A549 (cell line): ENCODE measurements around the gene CRISPLD2. TPM values are rescaled to one million over a fixed set of nuclear protein-coding genes. Genes with fewer than 3 reads are reported as not detected.

ENCODE experiments used
- ATAC-seq, 2 experiments: fragments of 200-7000 bp in 1 of 2; fragments of >200 bp in 1 of 2; cut with Nextera tagmentation in 1 of 2; cut with Tn5 transposase in 1 of 2; 3 replicates each; pipeline versions ENCODE4 v1.8.0 to v1.9.1; 2018 to 2020; ENCODE audit warnings: mild to moderate bottlenecking in 1 of 2, moderate library complexity in 1 of 2
- CTCF ChIA-PET: fragments of 300-600 bp; sonication (Branson Sonifier 250); formaldehyde crosslinking; extraction: SDS; loops from one replicate; lab custom pipeline; 2021; ENCODE audit warnings: antibody characterized with exemption, inconsistent platforms; lab: Yijun Ruan, JAX
- POLR2A ChIA-PET: fragments of 350-600 bp; formaldehyde crosslinking; extraction: SDS; loops from one replicate; lab custom pipeline; 2021; ENCODE audit warnings: antibody characterized with exemption, inconsistent platforms; lab: Yijun Ruan, JAX
- DNase-seq, 2 experiments: peaks; one replicate each; pipeline versions ENCODE4 v3.0.0 to v3.0.0-alpha.2; 2011 to 2016; ENCODE audit warnings: low read depth in 1 of 2, low spot score in 1 of 2
- FAIRE-seq: peaks from 2 replicates; lab custom pipeline; 2011; peaks lifted over from hg19 to GRCh38; lab: Jason Lieb, UNC
- H3K27ac ChIP-seq, 2 experiments: fragments of >200 bp; sonication (Bioruptor Twin); formaldehyde crosslinking; 3 replicates each; pipeline ENCODE4 v1.5.1; 2016 to 2017
- H3K4me1 ChIP-seq: fragments of >200 bp; sonication (Bioruptor Twin); formaldehyde crosslinking; 3 replicates; pipeline ENCODE4 v1.6.1; 2016
- H3K4me2 ChIP-seq: fragments of >200 bp; sonication (Bioruptor Twin); formaldehyde crosslinking; 3 replicates; pipeline ENCODE4 v1.6.1; 2016
- H3K4me3 ChIP-seq: fragments of >200 bp; sonication (Bioruptor Twin); formaldehyde crosslinking; 3 replicates; pipeline ENCODE4 v1.5.1; 2016
- H3K9me3 ChIP-seq: fragments of >200 bp; sonication (Bioruptor Twin); formaldehyde crosslinking; 3 replicates; pipeline ENCODE4 v1.6.1; 2016
- ATOH8 ChIP-seq: fragments of 250-450 bp; sonication (Bioruptor Pico); IDR thresholded peaks from 2 replicates; pipeline ENCODE4 v1.5.0; 2020; ENCODE audit warnings: low read depth, mild to moderate bottlenecking, moderate library complexity
- CBX2 ChIP-seq: fragments of 200-600 bp; sonication (generic); IDR thresholded peaks from 2 replicates; pipeline ENCODE4 v1.6.1; 2016; ENCODE audit warnings: low read depth, mild to moderate bottlenecking, borderline replicate concordance
- CHD2 ChIP-seq: fragments of 150-350 bp; IDR thresholded peaks from 2 replicates; pipeline ENCODE4 v1.6.1; 2014; ENCODE audit warnings: low read length; ENCODE audit not compliant: partially characterized antibody
- CHD4 ChIP-seq: fragments of 200-600 bp; sonication (generic); IDR thresholded peaks from 2 replicates; pipeline ENCODE4 v1.6.1; 2016; ENCODE audit warnings: antibody characterized with exemption, mild to moderate bottlenecking, borderline replicate concordance
- CTCF ChIP-seq: fragments of >200 bp; sonication (Bioruptor Twin); formaldehyde crosslinking; IDR thresholded peaks from 3 replicates; pipeline ENCODE4 v1.5.1; 2016
- EP300 ChIP-seq, 2 experiments: fragments of >200 bp; sonication (Bioruptor Twin); formaldehyde crosslinking; IDR thresholded peaks; 2 replicates in 1 of 2; 3 replicates in 1 of 2; pipeline ENCODE4 v1.6.1; 2016 to 2017
- ESRRA ChIP-seq: fragments of 150-350 bp; IDR thresholded peaks from 2 replicates; pipeline ENCODE4 v1.6.1; 2014; ENCODE audit warnings: mild to moderate bottlenecking, low read length, borderline replicate concordance
- FOSB ChIP-seq: fragments of 250-450 bp; sonication (Bioruptor Pico); IDR thresholded peaks from 2 replicates; pipeline ENCODE4 v1.5.0; 2020; ENCODE audit warnings: mild to moderate bottlenecking, moderate library complexity
- FOSL2 ChIP-seq, 2 experiments: fragments of 450-650 bp in 1 of 2; fragments of >200 bp in 1 of 2; sonication (Bioruptor Twin) in 1 of 2; formaldehyde crosslinking; IDR thresholded peaks; 2 replicates each; pipeline versions ENCODE4 v1.5.0 to v1.6.1; 2016 to 2020; ENCODE audit warnings: mild to moderate bottlenecking in 1 of 2, moderate library complexity in 1 of 2
- FOXS1 ChIP-seq: fragments of 250-450 bp; sonication (Bioruptor Pico); IDR thresholded peaks from 2 replicates; pipeline ENCODE4 v1.5.0; 2020; ENCODE audit warnings: mild to moderate bottlenecking, moderate library complexity
- HOXA7 ChIP-seq: fragments of 250-450 bp; sonication (Bioruptor Pico); IDR thresholded peaks from 2 replicates; pipeline ENCODE4 v1.5.0; 2020; ENCODE audit warnings: mild to moderate bottlenecking, moderate library complexity
- HOXB13 ChIP-seq: fragments of 250-450 bp; sonication (Bioruptor Pico); IDR thresholded peaks from 2 replicates; pipeline ENCODE4 v1.5.0; 2020; ENCODE audit warnings: low read depth, mild to moderate bottlenecking, moderate library complexity
- HOXB5 ChIP-seq: fragments of 250-450 bp; sonication (Bioruptor Pico); IDR thresholded peaks from 2 replicates; pipeline ENCODE4 v1.5.0; 2020; ENCODE audit warnings: mild to moderate bottlenecking, moderate library complexity
- JUN ChIP-seq, 2 experiments: fragments of >200 bp; sonication (Bioruptor Twin); formaldehyde crosslinking; IDR thresholded peaks; 2 replicates in 1 of 2; 3 replicates in 1 of 2; pipeline ENCODE4 v1.6.1; 2016 to 2017
- KDM1A ChIP-seq: fragments of 200-600 bp; sonication (generic); IDR thresholded peaks from 2 replicates; pipeline ENCODE4 v1.6.1; 2016; ENCODE audit warnings: low read depth, mild to moderate bottlenecking
- MAX ChIP-seq: IDR thresholded peaks from 2 replicates; pipeline ENCODE4 v1.6.1; 2012
- NFE2L2 ChIP-seq: fragments of 150-350 bp; conservative IDR thresholded peaks from 2 replicates; pipeline ENCODE4 v1.6.1; 2014; ENCODE audit warnings: low read length
- NPAS2 ChIP-seq: fragments of 250-450 bp; sonication (Bioruptor Pico); IDR thresholded peaks from 2 replicates; pipeline ENCODE4 v1.8.0; 2022; ENCODE audit warnings: mild to moderate bottlenecking, moderate library complexity, borderline replicate concordance
- PHF8 ChIP-seq: fragments of 200-600 bp; sonication (generic); IDR thresholded peaks from 2 replicates; pipeline ENCODE4 v1.6.1; 2016; ENCODE audit warnings: low read depth, mild to moderate bottlenecking, antibody characterized with exemption, moderate library complexity, borderline replicate concordance
- POLR2A ChIP-seq: IDR thresholded peaks from 2 replicates; pipeline ENCODE4 v1.6.1; 2012; ENCODE audit warnings: mild to moderate bottlenecking, low read length
- POLR2AphosphoS2 ChIP-seq: conservative IDR thresholded peaks from 2 replicates; pipeline ENCODE4 v1.6.1; 2012; ENCODE audit warnings: low read length, improper control_type of control experiment, inconsistent platforms
- RARB ChIP-seq: fragments of 250-450 bp; sonication (Bioruptor Pico); IDR thresholded peaks from 2 replicates; pipeline ENCODE4 v1.8.0; 2021; ENCODE audit warnings: mild to moderate bottlenecking, moderate library complexity
- SREBF2 ChIP-seq: fragments of 450-650 bp; IDR thresholded peaks from 2 replicates; pipeline ENCODE4 v1.6.1; 2014; ENCODE audit warnings: mild to moderate bottlenecking, moderate library complexity
- TFCP2L1 ChIP-seq: fragments of 250-450 bp; sonication (Bioruptor Pico); IDR thresholded peaks from 2 replicates; pipeline ENCODE4 v1.5.0; 2021; ENCODE audit warnings: mild to moderate bottlenecking
- ZC3H11A ChIP-seq: fragments of 450-650 bp; IDR thresholded peaks from 2 replicates; pipeline ENCODE4 v1.6.1; 2014; ENCODE audit warnings: antibody characterized with exemption, mild to moderate bottlenecking
- ZNF302 ChIP-seq: fragments of 250-450 bp; sonication (Bioruptor Pico); IDR thresholded peaks from 2 replicates; pipeline ENCODE4 v1.9.0; 2021; ENCODE audit warnings: inconsistent platforms, mild to moderate bottlenecking, moderate library complexity
- WGBS: methylation state at CpG from one replicate; pipeline ENCODE4 v1.1.6; 2017; ENCODE audit errors: missing lambda C conversion rate; 5-methylcytosine and 5-hydroxymethylcytosine counted together
- polyA plus RNA-seq, 4 experiments: library from polyadenylated mRNA; depleted of rRNA in 3 of 4; stranded (reverse); fragments of >200 nt; fragmentation: RNase III in 1 of 4; extraction: RNeasy Plus Mini Kit Qiagen cat#74134 plus additional on column Dnase treatment in 1 of 4; gene quantifications; 2 replicates in 3 of 4; 3 replicates in 1 of 4; pipeline ENCODE4 v1.2.3, GENCODE V29; 2011 to 2017
- TF ChIP-seq, protein P1 (sequence below): fragments of 150-350 bp; IDR thresholded peaks from 2 replicates; pipeline ENCODE4 v1.6.1; 2014; ENCODE audit warnings: low read depth, mild to moderate bottlenecking, low read length
- TF ChIP-seq, protein P2 (sequence below): fragments of >200 bp; sonication (Bioruptor Twin); formaldehyde crosslinking; IDR thresholded peaks from 2 replicates; pipeline ENCODE4 v1.6.1; 2016

CRISPLD2 gene
- polyA plus RNA-seq, 2 of the 4 experiments (the other 2 are of a cell fraction) = 0.85 to 1.6 TPM

GRCh38 chr16:84941921-84942320 lies 122.1 kb downstream of the CRISPLD2 start:
- POLR2A ChIA-PET = no interaction called here
- CTCF ChIA-PET = interaction anchor here (1.1 to 7.1 kb wide), 5 partner anchors 8 to 187 kb away, joined by 3 to 42 read pairs (median 3); no protein-coding TSS in a partner anchor
- H3K27ac ChIP-seq = no peak overlapping the region
- H3K4me1 ChIP-seq = no peaks in the 10 kb centered on the region
- TF ChIP-seq CHD2 (no peak), RARB (no peak), NFE2L2 (no peak), CTCF (no peak), SREBF2 (no peak), JUN (IDR thresholded peaks at IDR 0.05) (no peak), EP300 (IDR thresholded peaks at IDR 0.05) (no peak), FOSL2 (IDR thresholded peaks at IDR 0.05) (no peak), FOSL2 (CRISPR knock-in tag; IDR thresholded peaks at IDR 0.05) (no peak), NPAS2 (CRISPR knock-in tag) (no peak), FOXS1 (CRISPR knock-in tag) (no peak), CBX2 (no peak), ZNF302 (no peak), KDM1A (no peak), FOSB (CRISPR knock-in tag) (no peak)
- ATAC-seq = peak in 1 of 2 experiments; percentile 47; a peak in 2 of 6 replicates
- no peak overlapping the region for H3K4me3 ChIP-seq
- FAIRE-seq = no peak
- no peak overlapping the region for H3K4me2 ChIP-seq
- 66% methylated on average over 10 of the region's 10 CpGs for WGBS
- DNase-seq = no peak
- H3K9me3 ChIP-seq = no peaks in the 10 kb centered on the region

GRCh38 chr16:84942786-84943185 lies 123.0 kb downstream of the CRISPLD2 start:
- POLR2A ChIA-PET = no interaction called here
- DNase-seq (no peak), ATAC-seq (no peak), FAIRE-seq (no peak)
- 43% methylated on average over 4 of the region's 4 CpGs for WGBS
- no peak overlapping the region for H3K27ac ChIP-seq
- H3K9me3 ChIP-seq = no peaks in the 10 kb centered on the region
- no peaks in the 10 kb centered on the region for H3K4me1 ChIP-seq
- CTCF ChIA-PET = interaction anchor here (0.8 to 7.1 kb wide), 4 partner anchors 9 to 17 kb away, joined by 3 to 34 read pairs (median 5); no protein-coding TSS in a partner anchor
- no peak overlapping the region for H3K4me2 ChIP-seq
- TF ChIP-seq ESRRA (no peak), RARB (no peak), ZC3H11A (no peak), POLR2A (no peak), HOXB5 (no peak), TFCP2L1 (CRISPR knock-in tag) (no peak), CHD4 (no peak), ATOH8 (CRISPR knock-in tag) (no peak), EP300 (IDR thresholded peaks at IDR 0.05) (no peak), HOXB13 (CRISPR knock-in tag) (no peak), MAX (no peak), NFE2L2 (no peak), HOXA7 (no peak), POLR2AphosphoS2 (no peak), PHF8 (no peak)
- TF ChIP-seq, protein P1, sequence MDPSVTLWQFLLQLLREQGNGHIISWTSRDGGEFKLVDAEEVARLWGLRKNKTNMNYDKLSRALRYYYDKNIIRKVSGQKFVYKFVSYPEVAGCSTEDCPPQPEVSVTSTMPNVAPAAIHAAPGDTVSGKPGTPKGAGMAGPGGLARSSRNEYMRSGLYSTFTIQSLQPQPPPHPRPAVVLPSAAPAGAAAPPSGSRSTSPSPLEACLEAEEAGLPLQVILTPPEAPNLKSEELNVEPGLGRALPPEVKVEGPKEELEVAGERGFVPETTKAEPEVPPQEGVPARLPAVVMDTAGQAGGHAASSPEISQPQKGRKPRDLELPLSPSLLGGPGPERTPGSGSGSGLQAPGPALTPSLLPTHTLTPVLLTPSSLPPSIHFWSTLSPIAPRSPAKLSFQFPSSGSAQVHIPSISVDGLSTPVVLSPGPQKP = no peak
- TF ChIP-seq, protein P2, sequence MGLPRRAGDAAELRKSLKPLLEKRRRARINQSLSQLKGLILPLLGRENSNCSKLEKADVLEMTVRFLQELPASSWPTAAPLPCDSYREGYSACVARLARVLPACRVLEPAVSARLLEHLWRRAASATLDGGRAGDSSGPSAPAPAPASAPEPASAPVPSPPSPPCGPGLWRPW = no peak
- no peak overlapping the region for H3K4me3 ChIP-seq
